Calu3 (cell line): ENCODE results near the gene SESN1. TPM values are rescaled to one million over a fixed set of nuclear protein-coding genes. Genes with fewer than 3 reads are reported as not detected.

Experiments used
- BruUV-seq: library from RNA; stranded (reverse); fragments of 400-500 nt; replicated peaks from 2 replicates; lab custom pipeline; 2021; lab: Mats Ljungman, UMichigan
- CTCF ChIA-PET: fragments of 300-600 bp; sonication (Branson Sonifier 250); formaldehyde crosslinking; loops from one replicate; lab custom pipeline; 2022; ENCODE audit warnings: antibody characterized with exemption; lab: Charles Lee
- DNase-seq: peaks from one replicate; pipeline ENCODE4 v3.0.0; 2022
- H3K27ac Mint-ChIP-seq: one replicate; pipeline ENCODE4 v1.8.0; 2022; ENCODE audit warnings: mixed read lengths; ENCODE audit not compliant: unreplicated experiment
- H3K27me3 Mint-ChIP-seq: one replicate; pipeline ENCODE4 v1.8.0; 2022; ENCODE audit warnings: mixed read lengths; ENCODE audit not compliant: unreplicated experiment
- H3K36me3 Mint-ChIP-seq: one replicate; pipeline ENCODE4 v1.8.0; 2022; ENCODE audit warnings: mild to moderate bottlenecking, moderate library complexity, mixed read lengths; ENCODE audit not compliant: insufficient read depth, unreplicated experiment
- H3K4me1 Mint-ChIP-seq: one replicate; pipeline ENCODE4 v1.8.0; 2022; ENCODE audit warnings: mild to moderate bottlenecking, low read depth, mixed read lengths; ENCODE audit not compliant: unreplicated experiment
- H3K4me3 Mint-ChIP-seq: one replicate; pipeline ENCODE4 v1.8.0; 2022; ENCODE audit warnings: mild to moderate bottlenecking, low read depth, moderate library complexity, mixed read lengths; ENCODE audit not compliant: unreplicated experiment
- H3K9me3 Mint-ChIP-seq: one replicate; pipeline ENCODE4 v1.8.0; 2022; ENCODE audit warnings: low read depth, mixed read lengths; ENCODE audit not compliant: unreplicated experiment
- intact Hi-C: fragments of 100-400 bp; cut with micrococcal nuclease; formaldehyde crosslinking; loops from one replicate; pipeline ENCODE4 v1.10.0; 2022; ENCODE audit not compliant: unreplicated experiment
- total RNA-seq: library from RNA; stranded (reverse); gene quantifications from 2 replicates; pipeline ENCODE4 v1.2.3, GENCODE V29; 2022
- TF ChIP-seq, protein P1 (sequence below): fragments of 200-600 bp; IDR thresholded peaks from one replicate; pipeline ENCODE4 v1.8.0; 2022; ENCODE audit warnings: antibody characterized with exemption; ENCODE audit not compliant: unreplicated experiment

Gene SESN1
- total RNA-seq, 1 experiment from 2014 or later = 5.9 TPM

DNA sequence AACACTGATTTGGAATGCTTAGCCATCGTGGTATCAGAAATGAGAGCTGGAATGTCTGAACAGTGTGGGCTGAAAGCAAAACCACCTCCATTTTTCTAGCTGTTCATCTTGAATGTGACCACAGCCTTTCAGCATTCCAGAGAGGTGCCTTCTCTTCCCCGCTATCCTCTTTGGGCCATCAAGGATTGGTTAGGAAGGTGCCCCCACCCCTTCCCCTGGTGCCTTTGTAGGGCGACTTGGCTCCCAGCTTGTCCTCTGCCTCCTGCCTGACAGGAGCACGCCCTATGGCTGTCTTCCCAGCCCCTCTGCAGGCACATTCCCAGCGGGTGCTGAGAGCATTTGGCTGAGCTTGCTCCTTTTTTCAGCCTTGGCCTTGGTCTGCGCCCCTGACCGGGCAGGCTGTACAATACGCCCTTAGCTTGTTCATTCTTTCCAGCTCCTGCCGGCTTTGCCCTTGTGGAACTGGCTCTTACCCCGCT lies 148.9 kb downstream of the SESN1 start:
- BruUV-seq = no TSS peak
- H3K4me1 Mint-ChIP-seq = peaks cover 10% of the 10 kb centered on the region
- intact Hi-C loops = no loop called here
- H3K4me3 Mint-ChIP-seq = no peak overlapping the region
- no peaks in the 10 kb centered on the region for H3K27me3 Mint-ChIP-seq
- H3K36me3 Mint-ChIP-seq = no peaks in the 10 kb centered on the region
- CTCF ChIA-PET = interaction anchor here (1.4 kb wide), 1 partner anchor 9 kb away, joined by 3 read pairs; no protein-coding TSS in a partner anchor
- H3K9me3 Mint-ChIP-seq = no peaks in the 10 kb centered on the region
- no peak for DNase-seq
- no peak overlapping the region for H3K27ac Mint-ChIP-seq
- TF ChIP-seq, protein P1, sequence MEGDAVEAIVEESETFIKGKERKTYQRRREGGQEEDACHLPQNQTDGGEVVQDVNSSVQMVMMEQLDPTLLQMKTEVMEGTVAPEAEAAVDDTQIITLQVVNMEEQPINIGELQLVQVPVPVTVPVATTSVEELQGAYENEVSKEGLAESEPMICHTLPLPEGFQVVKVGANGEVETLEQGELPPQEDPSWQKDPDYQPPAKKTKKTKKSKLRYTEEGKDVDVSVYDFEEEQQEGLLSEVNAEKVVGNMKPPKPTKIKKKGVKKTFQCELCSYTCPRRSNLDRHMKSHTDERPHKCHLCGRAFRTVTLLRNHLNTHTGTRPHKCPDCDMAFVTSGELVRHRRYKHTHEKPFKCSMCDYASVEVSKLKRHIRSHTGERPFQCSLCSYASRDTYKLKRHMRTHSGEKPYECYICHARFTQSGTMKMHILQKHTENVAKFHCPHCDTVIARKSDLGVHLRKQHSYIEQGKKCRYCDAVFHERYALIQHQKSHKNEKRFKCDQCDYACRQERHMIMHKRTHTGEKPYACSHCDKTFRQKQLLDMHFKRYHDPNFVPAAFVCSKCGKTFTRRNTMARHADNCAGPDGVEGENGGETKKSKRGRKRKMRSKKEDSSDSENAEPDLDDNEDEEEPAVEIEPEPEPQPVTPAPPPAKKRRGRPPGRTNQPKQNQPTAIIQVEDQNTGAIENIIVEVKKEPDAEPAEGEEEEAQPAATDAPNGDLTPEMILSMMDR = no peak

DNA sequence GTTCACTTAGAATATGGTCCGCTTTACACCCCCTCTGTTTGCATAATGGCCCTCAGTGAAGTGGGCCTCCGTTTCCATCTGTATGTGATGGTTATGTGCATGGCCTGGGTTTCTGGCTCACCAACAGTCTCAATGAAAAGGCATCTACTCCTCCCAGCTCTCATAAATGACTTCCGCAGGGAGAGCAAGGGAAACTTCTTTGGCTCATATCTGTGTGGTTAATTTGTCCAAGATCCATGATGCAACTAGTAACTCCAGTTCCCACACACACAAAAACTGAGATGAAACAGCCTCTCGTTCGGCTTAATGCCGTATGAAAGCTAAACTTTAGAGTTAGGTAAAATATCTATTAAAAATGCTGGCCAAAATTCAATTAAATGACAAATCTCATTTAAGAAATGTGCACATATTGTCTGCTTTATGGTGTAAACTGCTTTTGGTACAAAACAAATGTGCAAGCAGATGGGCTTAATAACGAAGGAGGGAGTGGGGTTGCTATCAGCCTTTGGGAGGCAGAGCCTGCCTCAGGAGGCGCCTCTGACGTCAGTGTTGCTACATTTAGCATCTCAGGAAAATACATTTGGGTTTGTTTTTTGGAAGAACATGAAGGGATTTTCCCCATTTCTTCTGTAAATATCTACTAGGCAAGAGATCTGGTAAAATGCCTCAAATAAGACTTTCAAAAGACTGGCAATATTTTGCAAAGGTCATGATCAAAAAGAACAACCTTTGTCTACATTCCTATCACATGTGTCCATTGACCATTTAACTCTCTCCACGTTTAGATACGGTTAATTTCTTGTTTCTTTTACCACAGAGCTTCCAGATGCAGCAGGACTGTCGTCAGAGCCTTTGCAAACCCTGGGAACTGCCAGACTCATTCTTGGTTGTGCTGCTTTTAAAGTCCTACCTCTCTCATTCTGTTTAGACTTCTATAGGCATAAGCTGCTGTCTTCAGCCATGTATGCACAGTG lies 149.7 kb downstream of the SESN1 start:
- Mint-ChIP-seq H3K9me3 (no peaks in the 10 kb centered on the region), H3K4me3 (no peak overlapping the region), H3K36me3 (no peaks in the 10 kb centered on the region), H3K4me1 (peaks cover 10% of the 10 kb centered on the region), H3K27ac (no peak overlapping the region), H3K27me3 (no peaks in the 10 kb centered on the region)
- intact Hi-C loops = loop anchor here (5.0 kb wide), 1 partner anchor 47 kb away; no protein-coding TSS in a partner anchor
- no peak for DNase-seq
- BruUV-seq = no TSS peak
- TF ChIP-seq, protein P1 = no peak
- CTCF ChIA-PET = interaction anchor here (1.4 kb wide), 1 partner anchor 10 kb away, joined by 3 read pairs; no protein-coding TSS in a partner anchor

DNA sequence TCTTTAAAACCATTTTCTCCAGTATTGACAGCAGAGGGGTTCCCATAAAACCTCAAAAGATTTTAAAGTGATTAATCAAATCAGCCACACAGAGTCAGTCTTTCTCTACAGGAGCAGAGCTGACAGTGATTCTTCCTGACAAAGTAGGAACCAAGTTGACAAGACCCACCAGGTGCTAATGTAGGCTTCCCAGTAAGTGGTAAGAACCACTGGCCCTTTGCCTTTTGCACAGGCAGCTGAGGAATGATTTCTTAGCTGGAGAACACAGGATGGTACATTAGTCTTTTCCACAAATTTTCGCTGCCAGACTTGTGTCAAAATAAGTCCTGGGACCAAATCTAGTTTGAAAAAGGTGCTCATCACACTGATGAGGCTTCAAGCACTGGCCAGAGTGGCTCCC lies 150.6 kb downstream of the SESN1 start:
- CTCF ChIA-PET = no interaction called here
- no peaks in the 10 kb centered on the region for H3K9me3 Mint-ChIP-seq
- no peak for DNase-seq
- no peaks in the 10 kb centered on the region for H3K27me3 Mint-ChIP-seq
- H3K27ac Mint-ChIP-seq = no peak overlapping the region
- no TSS peak for BruUV-seq
- H3K36me3 Mint-ChIP-seq = no peaks in the 10 kb centered on the region
- TF ChIP-seq, protein P1 = no peak
- no peak overlapping the region for H3K4me3 Mint-ChIP-seq
- intact Hi-C loops = loop anchor here (5.0 kb wide), 1 partner anchor 48 kb away; no protein-coding TSS in a partner anchor
- peaks cover 10% of the 10 kb centered on the region for H3K4me1 Mint-ChIP-seq

DNA sequence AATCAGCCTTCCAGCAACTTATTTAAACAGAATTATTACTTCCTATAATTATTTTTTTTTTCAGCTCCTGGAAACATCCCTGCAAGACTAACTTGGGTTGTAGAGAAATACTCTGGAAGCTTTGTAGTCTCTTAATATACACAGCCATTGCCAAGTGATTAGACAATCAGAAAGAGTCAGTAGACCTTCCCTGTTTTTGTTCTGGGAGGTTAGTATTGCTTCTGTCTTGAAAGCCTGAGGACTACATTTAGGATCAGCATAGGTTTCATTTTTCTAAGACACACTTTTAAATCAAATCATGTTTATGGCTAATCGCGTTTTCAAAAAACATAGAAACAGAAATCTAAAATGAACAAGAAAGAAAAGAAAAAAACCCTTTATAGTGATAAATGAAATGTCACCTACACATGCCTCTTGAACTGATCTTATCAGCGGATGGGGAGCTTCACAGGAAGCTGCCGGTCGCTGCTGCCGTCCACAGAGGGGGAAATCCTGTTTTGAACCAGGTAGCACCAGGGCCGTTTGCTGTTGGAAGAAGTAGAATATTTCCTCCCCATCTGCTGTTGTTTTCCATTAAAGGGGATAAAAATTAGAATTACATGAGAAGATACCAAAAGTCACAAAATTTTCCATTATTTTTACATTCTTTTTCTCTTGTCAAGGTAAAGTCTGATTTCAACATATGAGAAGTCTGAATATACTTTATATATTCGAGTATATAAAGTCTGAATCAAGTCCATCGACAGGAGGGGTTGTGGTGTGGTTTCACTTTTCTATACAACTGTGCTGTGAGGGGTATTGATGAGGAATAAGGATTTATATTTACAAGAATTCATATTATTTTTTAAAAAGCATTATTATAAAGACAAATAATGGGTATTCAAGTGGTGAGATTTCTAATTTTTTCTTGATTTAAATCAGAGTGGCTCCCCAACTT lies 151.8 kb downstream of the SESN1 start:
- no peaks in the 10 kb centered on the region for H3K27me3 Mint-ChIP-seq
- H3K9me3 Mint-ChIP-seq = no peaks in the 10 kb centered on the region
- H3K27ac Mint-ChIP-seq = no peak overlapping the region
- peaks cover 10% of the 10 kb centered on the region for H3K4me1 Mint-ChIP-seq
- no peak for DNase-seq
- TF ChIP-seq, protein P1 = no peak
- H3K4me3 Mint-ChIP-seq = no peak overlapping the region
- BruUV-seq = no TSS peak
- CTCF ChIA-PET = interaction anchor here (0.5 to 0.8 kb wide), 2 partner anchors 36 to 112 kb away, joined by 3 read pairs; no protein-coding TSS in a partner anchor
- H3K36me3 Mint-ChIP-seq = no peaks in the 10 kb centered on the region
- intact Hi-C loops = loop anchor here (5.0 kb wide), 1 partner anchor 49 kb away; no protein-coding TSS in a partner anchor
